ENCODE data around the gene RNF7. TPM values are rescaled to one million over a fixed set of nuclear protein-coding genes. Genes with fewer than 3 reads are reported as not detected.
A peak's percentile ranks its signal among the peaks of the same experiment; 100 is the strongest.
"Not testable (repeated sequence)": the region's sequence is repeated elsewhere in the genome, so short reads cannot be mapped to it uniquely, and the experiment has no call there.

RNF7 gene
- polyA plus RNA-seq, 4 donors: 90.0 to 115 (median 111) TPM

GRCh38 chr3:141777957-141778813 lies 40.1 kb downstream of the RNF7 start:
- DNase-seq (ENCODE audit: low read depth in 4 of 4, low spot score in 3 of 4): no peak

DNA sequence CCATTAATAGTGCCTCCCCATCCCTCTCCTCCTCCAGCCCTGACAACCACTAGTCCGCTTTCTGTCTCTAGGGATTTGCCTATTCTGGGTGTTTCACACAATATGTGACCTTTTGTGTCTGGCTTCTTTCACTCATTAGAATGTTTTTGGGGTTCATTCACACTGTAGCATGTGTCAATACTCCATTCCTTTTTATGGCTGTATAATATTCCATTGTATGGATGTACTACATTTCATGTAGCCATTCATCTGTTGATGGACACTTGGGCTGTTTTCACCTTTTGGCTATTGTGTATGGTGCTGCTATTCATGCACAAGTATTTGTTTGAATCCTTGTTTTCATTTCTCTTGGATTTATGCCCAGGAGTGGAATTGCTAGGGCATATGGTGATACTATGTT lies 41.6 kb downstream of the RNF7 start:
- no peak for DNase-seq (ENCODE audit: low read depth in 4 of 4, low spot score in 3 of 4)

GRCh38 chr3:141782386-141782932 lies 44.4 kb downstream of the RNF7 start:
- no peak for DNase-seq (ENCODE audit: low read depth in 4 of 4, low spot score in 3 of 4)

DNA sequence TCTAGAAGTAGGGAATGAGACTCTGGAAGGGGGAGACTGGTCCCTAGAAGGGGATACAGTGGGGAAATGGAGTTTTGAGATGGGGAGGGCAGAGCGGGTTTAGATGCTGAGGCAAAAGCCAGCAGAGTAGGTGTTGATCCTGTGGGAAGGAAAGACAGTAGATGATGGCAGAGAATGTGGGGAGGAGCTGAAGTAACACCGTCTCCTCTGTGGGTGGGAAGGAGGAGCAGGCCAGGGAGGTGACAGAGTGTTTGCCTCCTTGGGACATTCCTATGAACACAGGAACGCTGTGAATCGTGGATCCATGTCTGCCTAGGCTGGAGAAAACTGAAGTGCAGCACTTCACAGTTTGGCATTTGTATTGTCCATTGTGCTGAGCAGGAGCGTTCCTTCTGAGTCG lies 45.5 kb downstream of the RNF7 start:
- no peak for DNase-seq (ENCODE audit: low read depth in 4 of 4, low spot score in 3 of 4)

DNA sequence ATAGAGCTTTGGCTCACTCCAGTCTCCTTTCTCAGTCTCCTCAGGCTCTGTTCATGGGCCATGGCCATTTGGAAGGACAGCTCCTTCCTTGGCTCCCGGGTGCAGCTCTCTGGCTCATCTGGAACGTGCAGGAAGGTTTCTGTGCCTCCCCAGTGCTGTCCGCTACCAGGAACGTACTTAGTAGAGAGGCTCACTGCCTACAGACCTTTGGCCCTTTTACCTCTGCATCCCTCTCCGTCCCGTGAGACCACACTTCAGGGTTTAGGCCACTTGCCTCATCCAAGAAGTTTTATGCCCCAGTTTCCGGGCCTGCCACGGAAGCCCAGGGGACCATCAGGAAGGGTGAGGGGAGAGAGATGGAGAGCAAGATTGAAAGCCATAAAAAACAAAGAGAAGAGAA lies 46.0 kb downstream of the RNF7 start:
- no peak for DNase-seq (ENCODE audit: low read depth in 4 of 4, low spot score in 3 of 4)

- DNase-seq (ENCODE audit: low read depth in 4 of 4, low spot score in 3 of 4): no peak
These were observed 46.4 kb downstream of the RNF7 start for GRCh38 chr3:141784531-141784930.

- no peak for DNase-seq (ENCODE audit: low read depth in 4 of 4, low spot score in 3 of 4)
These were observed 50.1 kb downstream of the RNF7 start for GRCh38 chr3:141788149-141788548.

DNA sequence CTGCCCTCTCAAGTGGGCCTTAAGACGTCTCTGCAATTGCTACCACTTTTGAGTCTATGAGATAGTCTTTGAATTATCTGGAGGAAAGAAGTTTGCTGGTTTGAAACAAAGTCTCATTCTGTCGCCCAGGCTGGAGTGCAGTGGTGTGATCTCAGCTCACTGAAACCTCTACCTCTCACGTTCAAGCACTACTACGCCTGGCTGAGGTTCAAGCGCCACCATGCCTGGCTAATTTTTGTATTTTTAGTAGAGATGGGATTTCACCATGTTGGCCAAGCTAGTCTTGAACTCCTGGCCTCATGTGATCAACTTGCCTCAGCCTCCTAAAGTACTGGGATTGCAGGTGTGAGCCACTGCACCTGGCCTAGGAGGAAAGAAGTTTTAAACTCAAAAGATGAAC lies 50.7 kb downstream of the RNF7 start:
- not testable (repeated sequence) for DNase-seq (ENCODE audit: low read depth in 4 of 4, low spot score in 3 of 4)

DNA sequence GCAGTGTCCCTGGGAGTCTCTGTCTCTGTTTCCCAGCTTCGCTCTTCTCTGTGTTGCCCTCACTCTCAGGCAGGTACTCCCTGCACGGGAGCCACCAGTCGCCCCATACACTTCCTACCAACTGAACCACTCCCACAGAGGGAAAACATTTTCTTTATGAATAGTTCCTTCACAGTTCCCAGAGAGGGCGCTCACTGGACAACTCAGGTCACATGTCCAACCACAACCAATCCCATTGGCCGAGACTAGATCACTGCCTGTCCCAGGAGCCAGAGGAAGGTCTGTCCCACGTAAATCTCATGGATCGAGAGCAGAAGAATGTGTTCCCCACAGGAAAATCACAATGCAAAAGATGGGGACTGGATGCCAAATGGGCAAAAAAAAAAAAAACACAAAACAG lies 51.2 kb downstream of the RNF7 start:
- no peak for DNase-seq (ENCODE audit: low read depth in 4 of 4, low spot score in 3 of 4)

GRCh38 chr3:141790171-141790570 lies 52.1 kb downstream of the RNF7 start:
- DNase-seq (ENCODE audit: low read depth in 4 of 4, low spot score in 3 of 4): no peak

DNA sequence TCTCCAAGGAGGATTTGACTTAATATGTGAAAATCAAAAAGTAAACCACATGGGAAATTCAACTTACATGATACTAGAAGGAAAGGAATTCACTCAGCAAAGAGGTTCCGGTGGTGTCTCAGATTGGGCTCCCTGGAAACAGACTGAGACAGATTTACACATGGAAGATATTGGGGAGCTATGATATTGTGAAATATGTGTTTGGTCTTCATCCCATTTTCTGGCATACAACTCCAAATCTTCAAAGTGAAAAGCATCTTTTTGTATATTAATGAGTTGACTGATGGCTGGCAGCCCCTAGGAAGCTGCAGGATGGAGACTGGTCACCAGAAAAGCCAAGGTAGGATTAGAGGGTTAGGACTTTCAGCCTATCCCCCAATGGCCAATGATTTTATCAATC lies 54.4 kb downstream of the RNF7 start:
- DNase-seq (ENCODE audit: low read depth in 4 of 4, low spot score in 3 of 4): no peak

GRCh38 chr3:141793476-141794260 lies 55.6 kb downstream of the RNF7 start:
- no peak for DNase-seq (ENCODE audit: low read depth in 4 of 4, low spot score in 3 of 4)

DNA sequence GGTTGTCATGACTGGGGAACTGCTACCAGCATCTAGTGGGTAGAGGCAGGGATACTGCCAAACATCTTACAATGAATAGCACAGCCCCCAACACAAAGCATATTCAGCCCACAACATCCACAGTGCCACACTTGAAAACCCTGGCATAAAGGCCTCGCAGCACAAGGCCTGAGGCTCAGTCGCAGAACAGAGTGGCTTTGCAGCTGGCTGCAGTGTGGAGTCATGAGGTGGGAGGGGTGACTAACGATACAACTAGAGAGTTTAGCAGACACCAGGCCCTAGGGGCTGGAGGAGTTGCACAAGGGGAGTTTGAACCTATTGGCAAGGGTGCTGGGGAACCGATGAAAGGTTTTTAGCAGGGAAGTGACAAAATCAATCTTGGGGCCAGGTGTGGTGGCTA lies 57.2 kb downstream of the RNF7 start:
- DNase-seq (ENCODE audit: low read depth in 4 of 4, low spot score in 3 of 4): no peak

GRCh38 chr3:141795741-141796080 lies 57.6 kb downstream of the RNF7 start:
- DNase-seq (ENCODE audit: low read depth in 4 of 4, low spot score in 3 of 4): no peak

DNA sequence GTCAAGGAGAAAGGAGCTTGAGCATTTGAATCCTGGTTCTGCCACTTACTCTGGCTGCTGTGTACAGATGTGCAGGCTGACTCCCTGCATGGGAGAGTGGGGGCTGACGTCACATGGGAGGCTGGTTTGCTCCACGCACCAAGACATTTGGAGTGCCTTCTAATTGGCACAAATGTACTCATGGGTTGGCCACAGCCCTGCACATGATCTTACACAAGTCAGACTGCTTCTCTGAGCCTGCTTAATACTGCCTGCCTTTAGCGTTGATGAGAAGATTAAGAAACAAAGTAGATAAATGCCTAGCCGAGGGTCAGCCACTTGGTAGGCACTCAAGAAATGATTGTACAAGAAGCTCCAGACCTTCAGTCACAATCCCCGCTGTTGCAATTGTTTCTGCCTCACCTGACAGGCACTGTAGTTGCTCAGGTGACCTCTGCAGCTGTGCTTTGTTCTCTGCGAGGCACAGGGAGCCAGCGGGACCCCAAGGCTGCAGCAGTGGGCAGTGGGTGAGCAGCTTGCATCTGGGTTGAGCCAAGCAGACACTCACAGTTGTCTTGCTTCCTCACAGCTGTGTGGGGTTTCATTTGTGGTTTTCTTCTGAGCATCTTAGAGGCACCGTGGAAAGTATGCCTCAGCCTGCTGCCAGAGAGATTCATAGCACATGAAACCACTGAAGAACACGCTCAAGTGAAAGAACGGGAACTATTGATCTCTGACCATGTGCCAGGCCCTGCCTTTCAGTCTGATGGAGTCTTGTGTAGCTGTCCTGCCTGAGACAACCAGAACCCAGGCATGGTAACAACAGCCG lies 58.2 kb downstream of the RNF7 start:
- peak in 1 of 4 donors; percentile 1 for DNase-seq (ENCODE audit: low read depth in 4 of 4, low spot score in 3 of 4)

Other genes with a start within 250 kb of the RNF7 start
- under 1 TPM; 0.06 to 0.26 (median 0.15) TPM for gene GRK7, start 25.1 kb downstream of the RNF7 start, polyA plus RNA-seq (ENCODE audit: insufficient read length in 4 of 4)
- gene ATP1B3, start 138.3 kb downstream of the RNF7 start, polyA plus RNA-seq (ENCODE audit: insufficient read length in 4 of 4): 100 to 1,000 TPM in 3 of 4 donors, 10 to 100 TPM in 1; 87.5 to 265 (median 182) TPM

Data from left renal pelvis (tissue), 4 donors.